NOMO-1 (cell line): ENCODE data around the gene NKD2.
"Not testable (repeated sequence)": the region's sequence is repeated elsewhere in the genome, so short reads cannot be mapped to it uniquely, and the experiment has no call there.

Source experiments
- DNase-seq, 2 experiments: peaks; one replicate each; lab custom pipeline; 2025; ENCODE audit not compliant: unreplicated experiment in 2 of 2; lab: John Stamatoyannopoulos, UW

The NKD2 gene

DNA sequence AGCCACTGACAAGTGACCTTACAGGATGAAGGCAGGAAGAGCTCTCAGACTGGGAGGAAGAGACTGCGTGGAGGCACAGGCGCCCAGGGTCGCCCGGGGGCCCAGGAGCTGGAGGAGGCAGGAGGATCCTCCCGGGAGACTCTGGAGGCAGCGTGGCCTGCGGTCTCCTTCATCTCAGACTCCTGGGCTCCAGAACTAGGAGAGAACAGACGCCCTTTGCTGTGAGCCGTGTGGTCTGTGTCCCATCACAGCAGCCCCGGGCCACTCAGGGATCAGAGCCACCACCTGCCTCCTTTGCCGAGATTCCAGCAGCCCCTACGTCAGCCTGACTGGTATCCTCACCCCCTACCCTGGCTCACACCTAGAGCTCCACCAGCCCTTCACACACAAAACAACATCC lies 58.1 kb downstream of the NKD2 start:
- no peak for DNase-seq

DNA sequence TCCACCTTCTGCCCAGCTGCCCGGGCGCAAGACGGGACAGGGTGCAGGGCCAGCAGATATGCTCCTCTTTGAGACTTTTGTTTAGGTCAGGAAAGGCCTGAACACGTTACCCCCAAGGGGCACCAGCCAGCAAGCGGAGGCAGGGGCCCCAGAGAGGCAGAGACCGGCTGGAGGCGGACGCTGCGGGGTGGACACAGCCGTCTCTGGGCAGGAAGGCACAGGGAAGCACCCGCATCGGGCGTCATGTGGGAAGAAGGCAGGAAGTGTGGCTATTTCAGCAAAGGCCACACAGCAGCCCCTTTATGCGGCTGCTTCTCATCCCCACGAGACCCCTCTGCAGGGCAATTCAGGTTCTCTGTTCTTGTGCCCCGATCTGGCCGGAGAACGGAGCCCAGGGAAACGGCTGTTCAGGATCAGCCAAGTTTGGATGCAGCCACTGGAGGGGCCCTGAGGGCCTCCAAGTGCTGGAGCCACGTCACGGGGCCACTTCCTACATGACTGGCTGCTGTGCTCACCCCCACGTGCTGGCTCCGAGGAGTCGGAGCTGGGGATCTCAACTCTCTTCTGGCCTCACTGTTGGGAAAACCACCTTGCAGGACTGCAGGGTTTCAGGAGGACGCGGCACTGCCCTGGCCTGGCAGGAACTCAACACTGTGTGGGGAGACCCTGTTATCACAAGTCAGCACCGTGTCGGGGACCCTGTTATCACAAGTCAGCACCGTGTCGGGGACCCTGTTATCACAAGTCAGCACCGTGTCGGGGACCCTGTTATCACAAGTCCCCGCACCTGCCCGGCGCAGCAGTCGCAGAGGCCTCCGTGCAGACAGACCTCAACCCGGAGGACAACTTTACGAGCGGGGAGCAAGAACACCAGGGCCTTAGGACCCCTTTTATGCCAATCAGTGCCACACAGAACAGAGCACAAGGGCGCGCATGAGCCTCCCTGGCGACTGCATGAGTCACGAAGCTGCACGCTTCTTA lies 58.8 kb downstream of the NKD2 start:
- DNase-seq = no peak

DNA sequence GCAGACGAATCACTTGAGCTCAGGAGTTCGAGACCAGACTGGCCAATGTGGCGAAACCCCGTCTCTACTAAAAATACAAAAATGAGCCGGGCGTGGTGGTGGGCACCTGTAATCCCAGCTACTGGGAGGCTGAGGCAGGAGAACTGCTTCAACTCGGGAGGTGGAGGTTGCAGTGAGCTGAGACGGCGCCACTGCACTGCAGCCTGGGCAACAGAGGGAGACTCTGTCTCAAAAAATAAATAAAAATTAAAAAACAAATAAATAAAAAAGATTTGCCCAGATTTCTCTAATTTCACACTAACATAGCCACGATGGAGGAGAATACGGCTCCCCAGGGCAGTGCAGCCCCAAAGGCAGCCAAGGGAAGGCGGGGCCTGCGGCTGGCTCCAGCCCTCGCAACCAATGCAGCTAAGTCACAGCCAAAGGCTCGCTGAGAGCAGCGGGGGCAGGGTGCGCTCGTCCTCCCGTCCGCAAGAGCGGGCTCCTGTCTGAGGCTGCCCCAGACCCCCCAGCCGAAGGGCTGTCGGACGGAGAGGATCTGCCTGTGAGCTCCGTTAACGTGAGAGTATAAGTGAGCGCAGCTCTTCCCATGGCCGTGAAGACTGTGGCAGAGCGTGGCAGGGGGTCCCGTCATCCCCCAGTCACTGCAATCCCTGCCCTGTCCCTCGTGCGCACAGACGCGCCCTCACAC lies 59.7 kb downstream of the NKD2 start:
- no peak for DNase-seq

DNA sequence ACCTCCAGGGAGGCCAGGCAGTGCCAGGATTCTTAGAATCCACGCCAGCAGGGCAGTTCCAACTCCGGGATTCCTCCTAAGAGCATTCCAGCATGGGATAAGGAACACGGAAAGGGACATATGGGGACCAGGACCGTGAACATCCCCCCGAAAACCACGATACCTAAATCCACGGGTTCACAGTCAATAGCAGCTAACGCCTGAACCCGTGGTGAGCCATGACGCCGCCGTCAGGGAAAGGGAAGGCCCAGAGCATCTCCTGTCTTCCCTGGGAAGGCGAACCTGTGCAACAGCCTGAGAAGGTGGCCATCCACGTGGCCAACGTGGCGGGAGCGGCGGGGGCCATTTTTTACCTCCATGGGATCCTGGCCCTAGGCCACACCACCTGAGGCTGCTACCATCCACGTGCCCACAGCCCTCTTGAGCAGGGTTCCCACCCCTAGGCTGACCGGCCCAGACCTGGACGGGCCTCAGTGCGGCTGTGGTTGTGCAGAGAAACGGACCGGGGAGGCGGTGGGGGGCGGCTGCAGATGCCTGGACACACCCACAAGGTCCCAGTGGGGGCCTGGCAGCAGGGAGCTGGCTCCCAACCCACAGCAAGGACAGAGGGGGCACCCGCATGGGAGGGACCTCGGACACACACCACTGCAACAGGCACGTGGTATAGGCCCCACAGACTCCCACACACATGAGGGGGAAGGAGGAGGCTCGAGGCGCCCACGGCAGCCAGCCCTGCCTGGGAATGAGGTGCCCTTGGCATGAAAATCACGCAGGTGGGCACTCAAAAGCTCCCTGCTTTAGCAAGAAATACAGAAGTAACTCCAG lies 60.5 kb downstream of the NKD2 start:
- DNase-seq = no peak

DNA sequence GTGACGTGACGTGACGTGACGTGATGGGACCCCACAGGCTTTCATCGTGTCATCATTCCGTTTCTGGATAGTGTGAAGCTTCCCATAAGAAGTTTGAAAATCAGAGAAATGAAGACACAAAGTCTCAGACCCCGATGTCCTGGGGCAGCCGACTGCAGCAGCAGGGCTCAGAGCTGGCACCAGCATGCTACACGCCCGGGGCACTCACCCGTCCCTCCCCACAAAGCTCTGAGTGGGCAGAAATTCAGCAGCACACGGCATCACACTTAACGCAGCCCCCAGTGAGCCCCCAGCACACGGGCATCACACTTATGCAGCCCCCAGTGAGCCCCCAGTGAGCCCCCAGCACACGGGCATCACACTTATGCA lies 61.1 kb downstream of the NKD2 start:
- no peak for DNase-seq

DNA sequence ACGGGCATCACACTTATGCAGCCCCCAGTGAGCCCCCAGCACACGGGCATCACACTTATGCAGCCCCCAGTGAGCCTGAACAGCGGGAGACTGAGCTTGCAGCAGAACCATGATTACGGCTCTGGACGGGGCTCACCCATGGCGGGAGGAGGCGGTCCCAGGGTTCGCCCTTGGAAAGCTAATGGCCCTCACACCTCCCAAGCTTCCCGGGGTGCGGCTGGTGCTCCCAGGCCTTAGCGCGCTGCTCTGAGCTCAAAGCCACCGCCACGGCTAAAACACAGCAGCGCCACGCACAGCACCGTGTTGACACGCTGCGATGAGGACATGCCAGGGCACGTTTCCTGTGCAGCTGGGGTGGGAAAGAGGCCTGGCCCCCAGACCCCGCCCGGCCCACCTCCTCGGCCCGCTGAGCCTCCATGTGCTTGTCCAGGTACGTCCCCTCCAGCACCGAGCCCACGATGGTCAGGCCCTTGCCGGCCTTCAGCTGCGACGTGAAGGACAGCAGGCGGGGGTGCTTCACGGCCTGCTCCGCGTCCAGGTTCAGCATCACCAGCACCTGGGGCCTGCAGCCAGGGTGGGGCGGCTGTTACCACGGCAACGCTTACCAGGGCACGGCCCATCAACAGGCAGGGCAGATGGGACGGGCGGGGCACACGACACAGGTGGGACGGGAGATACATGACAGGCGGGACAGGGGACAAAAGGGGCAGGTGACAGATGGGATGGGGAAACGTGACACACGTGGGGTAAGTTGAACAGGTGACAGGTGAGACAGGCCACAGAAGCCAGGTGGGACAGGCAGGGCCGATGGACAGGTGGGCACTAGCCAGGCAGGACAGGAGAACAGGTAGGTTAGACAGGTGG lies 64.9 kb downstream of the NKD2 start:
- DNase-seq = no peak

DNA sequence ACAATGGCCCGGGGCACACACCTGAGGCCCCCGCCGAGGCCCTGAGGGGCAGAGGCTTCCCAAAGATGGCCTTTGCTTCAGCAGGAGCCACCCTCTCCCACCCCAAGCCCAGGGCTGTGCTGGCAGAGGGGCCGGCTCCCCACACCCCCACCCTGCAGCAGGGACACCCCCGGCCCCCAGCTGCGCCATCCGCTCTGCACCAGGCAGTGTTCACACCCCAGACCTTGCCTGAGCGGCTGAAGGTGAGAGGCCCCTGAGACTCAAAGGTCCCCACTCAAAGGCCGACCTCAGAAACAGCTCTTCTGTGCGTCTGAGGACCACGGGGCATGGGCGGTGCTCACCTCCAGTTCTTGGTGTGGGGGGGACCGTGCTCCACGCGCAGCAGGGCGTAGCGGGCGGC lies 65.6 kb downstream of the NKD2 start:
- DNase-seq = no peak

DNA sequence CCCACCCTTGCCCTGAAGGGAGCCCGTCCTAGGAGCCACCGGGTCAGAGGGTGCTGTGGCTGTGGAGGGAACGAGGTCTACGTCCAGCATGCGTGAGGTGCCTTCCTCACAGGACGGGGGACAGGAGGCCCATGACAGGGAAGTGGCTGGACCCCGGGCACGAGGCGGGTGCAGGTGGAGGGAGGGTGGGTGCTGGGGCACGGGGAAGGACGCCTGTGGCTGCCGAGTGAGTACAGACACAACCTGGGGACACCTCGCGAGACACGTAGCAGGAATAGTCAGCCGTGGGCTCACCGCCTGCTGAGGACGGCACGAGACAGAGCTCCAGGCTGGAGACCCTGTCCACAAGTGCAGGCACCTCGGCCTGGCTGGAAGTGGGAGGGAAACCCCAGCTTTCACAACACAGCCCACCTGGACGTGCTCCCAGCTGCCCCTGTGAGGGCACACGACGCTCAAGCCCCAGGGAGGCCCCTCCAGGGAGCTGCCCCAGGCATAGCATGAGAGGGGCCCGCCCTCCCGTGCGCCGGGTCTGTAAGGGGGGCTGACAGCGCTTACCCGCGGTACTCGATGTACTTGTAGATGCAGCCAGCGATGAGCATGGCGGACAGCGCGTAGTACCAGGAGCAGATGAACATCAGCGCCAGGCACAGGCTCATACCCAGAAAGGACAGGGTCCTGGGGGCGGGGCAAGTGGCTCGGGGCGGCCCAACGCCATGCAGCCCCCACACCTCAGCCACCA lies 66.4 kb downstream of the NKD2 start:
- DNase-seq = no peak

DNA sequence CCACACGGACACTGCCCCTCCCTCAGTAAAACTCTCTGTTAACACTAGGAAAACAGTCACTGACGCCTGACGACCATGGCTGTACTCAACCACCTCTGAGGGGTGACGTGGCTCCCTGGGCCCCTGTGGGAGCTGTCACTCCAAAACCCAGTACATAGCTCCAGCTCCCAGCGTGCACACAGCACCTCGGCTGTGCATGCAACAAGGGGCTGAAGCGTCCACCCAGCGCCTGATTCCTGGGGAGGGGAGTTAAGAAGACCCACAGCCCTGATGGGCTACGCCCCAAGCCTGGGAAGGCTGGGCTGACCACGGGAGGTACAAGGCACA lies 66.9 kb downstream of the NKD2 start:
- DNase-seq = no peak

DNA sequence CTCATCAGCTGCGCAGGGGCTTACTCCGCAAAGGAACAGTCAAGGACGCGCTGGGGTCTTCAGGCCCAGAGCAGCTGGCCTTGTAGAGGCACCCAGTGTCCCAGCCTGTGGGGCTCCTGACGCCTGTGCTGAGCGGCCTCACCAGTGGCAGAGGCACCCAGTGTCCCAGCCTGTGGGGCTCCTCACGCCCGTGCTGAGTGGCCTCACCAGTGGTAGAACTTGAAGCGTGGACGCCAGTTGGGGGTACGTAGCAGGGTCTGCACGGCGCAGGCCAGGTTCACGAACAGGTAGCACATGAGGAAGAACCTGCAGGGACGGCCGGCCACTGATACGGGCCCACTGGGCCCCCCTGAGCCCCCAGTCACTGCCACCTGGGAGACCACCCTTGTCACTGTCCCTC lies 67.3 kb downstream of the NKD2 start:
- DNase-seq = no peak

DNA sequence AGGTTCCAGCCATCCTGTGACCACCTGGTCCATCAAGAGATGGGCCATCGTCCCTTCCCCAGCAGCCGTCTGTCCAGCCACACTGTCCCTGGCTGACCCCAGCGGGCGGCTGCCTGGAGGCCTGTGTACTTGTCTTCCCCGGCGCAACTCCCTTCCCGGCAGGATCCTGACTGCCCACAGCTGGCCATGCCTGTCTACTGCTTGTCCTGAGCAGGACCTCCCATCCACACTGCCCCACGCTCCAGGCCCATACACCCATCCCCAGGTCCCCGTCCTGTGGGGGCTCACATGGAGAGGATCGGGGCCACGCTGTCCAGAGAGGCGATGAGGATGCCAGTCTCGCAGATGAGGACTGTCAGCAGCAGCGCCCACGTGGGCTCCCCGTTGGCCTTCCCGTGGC lies 67.8 kb downstream of the NKD2 start:
- DNase-seq = no peak

DNA sequence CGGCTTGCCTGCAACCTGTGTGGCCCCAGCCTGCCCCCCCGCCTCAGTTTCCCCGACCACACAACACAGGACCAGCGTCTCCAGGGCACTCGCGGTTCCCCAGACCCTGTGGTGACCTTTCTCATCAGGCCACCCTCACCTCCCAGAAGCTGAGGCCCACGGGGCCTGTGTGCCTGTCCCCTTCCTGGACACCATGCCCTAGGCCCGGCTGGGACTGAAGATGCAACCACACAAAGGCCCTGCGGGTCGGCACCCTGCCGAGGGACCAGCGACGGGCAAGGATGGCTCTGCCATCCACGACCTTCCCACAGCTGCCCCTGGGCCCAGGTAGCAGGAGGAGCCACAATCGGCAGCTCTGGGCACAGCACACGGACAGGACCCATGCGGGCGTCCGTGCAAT lies 68.4 kb downstream of the NKD2 start:
- DNase-seq = no peak

DNA sequence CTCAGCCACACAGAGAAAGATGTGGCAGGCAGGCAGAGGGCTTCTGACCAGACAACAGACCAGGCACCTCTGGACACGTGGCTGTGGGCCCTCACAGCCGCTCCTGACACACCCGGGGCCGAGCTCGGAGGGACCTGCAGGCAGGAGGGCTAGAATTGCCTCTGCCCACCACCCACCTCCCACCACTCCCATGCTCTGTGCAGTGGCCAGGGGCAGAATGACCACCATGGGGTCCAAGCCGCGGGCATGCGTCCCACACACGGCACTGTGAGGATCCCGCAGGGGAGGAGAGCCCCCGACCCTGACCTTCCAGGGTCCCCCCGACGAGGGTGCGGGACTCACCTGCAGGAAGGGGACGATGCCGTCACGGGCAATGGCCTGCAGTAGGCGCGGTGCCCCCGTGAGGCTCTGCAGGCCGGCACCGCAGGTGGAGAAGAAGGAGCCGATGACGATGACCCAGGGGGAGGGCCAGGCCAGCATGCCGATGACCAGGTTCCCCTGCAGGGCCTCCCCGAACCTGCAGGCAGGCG lies 69.0 kb downstream of the NKD2 start:
- no peak for DNase-seq

DNA sequence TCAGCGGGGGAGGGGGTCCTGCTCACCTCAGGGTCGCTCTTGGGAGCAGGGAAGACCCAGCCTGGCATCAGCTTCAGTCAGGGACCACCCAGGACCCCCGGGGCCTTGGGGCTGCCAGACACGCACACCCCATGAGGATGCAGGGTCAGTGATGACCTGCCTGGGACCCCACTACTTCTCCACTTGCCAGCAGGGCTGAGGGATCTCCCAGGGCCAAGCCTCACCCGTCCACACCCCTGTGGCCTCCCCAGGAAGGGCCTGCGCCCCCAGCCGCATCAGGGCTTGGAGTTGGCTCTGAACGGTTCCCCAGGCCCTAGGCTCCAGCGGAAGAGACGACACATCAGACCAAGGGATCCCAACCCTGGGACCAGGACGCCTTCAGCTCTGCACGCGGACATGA lies 69.6 kb downstream of the NKD2 start:
- DNase-seq = no peak

DNA sequence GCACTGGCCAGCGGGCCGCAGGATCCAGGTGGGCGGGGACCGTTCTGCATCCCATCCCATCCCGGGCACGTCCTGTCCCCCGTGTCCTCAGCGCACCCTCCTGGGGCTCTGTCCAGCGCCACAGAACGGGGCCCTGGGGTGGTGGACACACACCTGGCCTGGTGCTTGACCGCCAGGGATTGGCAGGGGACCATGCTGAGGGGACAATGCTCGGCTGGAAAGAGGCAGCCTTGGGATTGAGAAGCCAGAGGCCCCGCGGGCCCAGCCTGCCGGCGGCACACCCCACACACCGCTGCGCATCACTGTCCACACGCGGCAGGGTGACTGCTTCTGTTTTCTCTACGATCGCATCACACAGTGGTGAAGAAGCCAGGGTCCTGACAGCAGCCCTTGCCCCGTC lies 70.2 kb downstream of the NKD2 start:
- DNase-seq = no peak

DNA sequence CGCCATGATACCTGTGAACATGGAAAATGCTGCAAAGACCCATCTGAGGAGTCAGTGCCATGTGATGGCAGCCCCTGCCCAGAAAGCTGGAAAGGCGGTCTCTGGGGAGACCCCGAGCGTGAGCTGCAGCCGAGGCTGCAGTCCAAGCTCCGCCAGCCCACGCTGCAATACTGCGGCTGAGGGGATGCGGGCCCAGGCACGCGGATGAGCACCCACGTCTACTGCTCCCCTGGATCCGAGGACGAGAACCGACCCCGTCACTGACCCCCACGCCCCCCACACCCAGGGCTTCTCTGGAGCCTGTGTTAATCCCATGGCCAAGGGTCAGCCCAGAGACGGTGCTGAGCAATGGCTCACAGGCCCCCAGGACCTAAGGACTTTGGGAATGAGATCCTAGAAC lies 70.9 kb downstream of the NKD2 start:
- no peak for DNase-seq

DNA sequence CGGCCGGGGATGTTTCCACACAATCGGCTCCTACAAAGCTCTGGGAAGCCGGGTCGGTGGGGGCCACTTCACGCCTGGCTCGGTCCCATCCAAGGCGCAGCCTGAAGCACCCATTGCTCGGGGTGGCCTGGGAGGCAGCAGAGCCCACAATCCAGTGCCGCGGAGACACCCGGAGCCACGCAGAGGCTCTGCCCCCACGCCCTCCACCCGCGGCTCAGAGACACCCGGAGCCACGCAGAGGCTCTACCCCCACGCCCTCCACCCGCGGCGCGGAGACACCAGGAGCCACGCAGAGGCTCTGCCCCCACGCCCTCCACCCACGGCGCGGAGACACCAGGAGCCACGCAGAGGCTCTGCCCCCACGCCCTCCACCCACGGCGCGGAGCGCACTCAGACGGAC lies 71.4 kb downstream of the NKD2 start:
- DNase-seq = no peak

DNA sequence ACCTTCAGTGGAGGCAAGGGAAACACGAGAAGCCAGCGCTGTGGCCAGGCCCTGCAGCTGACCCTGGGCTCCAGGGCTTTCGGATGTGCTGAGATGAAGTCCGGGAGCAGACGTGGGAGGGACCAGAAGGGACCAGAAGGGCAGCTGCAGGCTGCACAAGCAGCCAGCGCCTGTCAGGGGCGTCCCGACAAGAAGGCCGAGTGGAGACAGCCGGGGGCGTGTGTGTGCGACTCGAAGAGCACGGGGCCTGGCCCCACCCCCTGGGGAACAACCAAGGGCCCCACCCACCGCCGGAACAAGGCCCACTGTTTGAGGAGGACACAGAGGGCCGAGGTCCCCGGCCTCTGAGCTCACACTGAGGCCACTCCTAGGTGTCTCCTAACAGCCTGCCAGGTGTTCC lies 71.8 kb downstream of the NKD2 start:
- DNase-seq = no peak

DNA sequence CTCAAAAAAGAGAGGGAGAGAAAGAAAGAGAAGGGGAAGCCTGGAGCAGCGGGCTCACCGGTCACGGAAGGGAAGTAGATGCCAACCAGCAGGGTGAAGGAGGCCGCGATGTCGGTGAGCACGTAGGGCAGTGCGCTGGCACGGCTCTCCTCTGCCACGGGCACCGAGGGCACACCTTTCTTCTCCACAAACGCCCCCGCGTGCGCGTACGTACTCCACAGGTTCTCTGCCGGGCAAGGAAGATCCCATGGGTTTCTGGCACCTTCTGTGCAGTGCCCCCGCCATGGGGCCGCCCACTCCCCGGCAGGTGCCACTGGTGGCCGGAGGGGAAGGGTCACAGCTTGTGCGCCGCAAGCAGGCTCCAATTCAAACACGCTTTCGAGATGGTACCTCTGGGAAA lies 72.9 kb downstream of the NKD2 start:
- DNase-seq = no peak

DNA sequence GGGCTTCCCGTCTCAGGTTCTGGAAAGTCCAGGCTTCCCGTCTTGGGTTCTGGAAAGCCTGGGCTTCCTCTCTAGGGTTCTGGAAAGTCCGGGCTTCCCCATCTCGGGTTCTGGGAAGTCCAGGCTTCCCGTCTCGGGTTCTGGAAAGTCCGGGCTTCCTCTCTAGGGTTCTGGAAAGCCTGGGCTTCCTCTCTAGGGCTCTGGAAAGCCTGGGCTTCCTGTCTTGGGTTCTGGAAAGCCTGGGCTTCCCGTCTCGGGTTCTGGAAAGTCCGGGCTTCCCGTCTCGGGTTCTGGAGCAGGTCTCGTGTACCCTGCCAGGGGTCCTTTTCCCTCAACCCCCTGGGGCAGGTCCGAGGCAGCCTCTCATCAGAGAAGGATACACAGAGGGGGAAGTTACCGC lies 74.4 kb downstream of the NKD2 start:
- DNase-seq = not testable (repeated sequence)
